ENCODE data around the gene PFN3. TPM values are rescaled to one million over a fixed set of nuclear protein-coding genes. Genes with fewer than 3 reads are reported as not detected.
"Not testable (repeated sequence)": the region's sequence is repeated elsewhere in the genome, so short reads cannot be mapped to it uniquely, and the experiment has no call there.

Gene PFN3
- total RNA-seq, 2 experiments from 2014 or later, result not detected

DNA sequence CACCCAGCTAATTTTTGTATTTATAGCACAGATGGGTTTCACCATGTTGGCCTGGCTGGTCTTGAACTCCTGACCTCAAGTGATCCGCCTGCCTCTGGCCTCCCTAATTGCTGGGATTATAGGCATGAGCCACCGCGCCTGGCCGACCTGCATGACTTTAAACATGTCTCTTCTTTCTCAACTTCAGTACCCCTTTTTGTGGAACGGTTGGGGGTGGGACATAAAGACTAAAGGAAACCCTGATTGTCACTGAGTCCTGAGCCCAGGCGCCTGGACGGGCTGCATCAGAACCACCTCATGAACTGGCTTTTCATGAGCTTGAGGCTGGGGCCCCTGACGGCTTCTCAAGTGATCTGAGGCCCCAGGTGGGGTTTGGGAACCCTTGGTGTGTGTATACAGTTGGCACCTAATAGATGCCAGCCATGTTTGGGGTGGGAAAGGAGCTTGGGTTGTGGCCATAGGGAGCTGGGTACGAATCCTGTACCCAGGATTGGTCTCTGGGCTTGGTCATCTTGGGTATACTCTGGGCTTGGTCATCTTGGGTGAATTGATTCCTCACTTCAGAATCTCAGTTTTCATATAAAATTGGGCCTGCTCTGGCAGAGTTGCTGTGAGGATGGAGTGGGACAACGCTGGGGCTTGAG is 28.2 kb upstream of the PFN3 start:
- Mint-ChIP-seq H3K27ac (peak overlapping the region; percentile 93), H3K9me3 (no peaks in the 10 kb centered on the region), H3K36me3 (ENCODE audit: low read depth) (peaks cover 63% of the 10 kb centered on the region), H3K4me3 (peak overlapping the region; percentile 91), H3K27me3 (no peaks in the 10 kb centered on the region), H3K4me1 (peaks cover 65% of the 10 kb centered on the region)
- ChIA-PET CTCF (interaction anchor here (0.6 to 12.6 kb wide), 10 partner anchors 13 to 119 kb away, joined by 3 to 235 read pairs (median 4); partner anchors contain the start of gene PFN3), POLR2A (interaction anchor here (0.7 to 14.9 kb wide), 11 partner anchors 17 to 171 kb away, joined by 3 to 654 read pairs (median 4); partner anchors contain the start of genes F12, LMAN2, PRR7 and RGS14)
- no peak for DNase-seq

DNA sequence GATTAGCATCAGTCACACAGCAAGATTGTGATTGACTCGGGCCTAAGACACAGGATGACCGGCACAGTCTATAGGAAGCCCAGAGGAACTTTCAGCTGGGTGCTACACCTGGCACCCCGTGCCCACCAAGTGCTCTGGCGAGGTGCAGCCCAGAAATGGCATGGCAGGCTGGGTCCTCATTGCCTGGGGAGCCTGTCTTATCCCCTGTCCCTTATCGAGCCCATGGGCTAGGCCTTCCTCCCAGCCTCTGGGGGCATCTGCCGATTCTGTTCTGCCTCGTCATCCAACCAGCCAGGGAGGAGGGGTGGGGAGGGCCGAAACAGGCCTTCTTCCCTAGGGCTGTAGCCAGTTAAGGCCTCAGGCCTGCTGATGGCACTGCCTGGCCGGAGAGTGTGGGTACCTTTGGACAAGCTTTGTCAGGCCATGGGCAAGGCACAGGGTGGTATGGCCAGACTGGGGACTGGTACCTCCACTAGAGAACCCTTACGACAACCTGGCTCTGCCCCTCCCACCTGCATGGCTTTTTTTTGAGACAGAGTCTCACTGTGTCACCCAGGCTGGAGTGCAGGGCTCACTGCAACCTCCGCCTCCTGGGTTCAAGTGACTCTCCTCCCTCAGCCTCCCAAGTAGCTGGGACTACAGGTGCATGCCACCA is 27.6 kb upstream of the PFN3 start:
- H3K9me3 Mint-ChIP-seq, result no peaks in the 10 kb centered on the region
- peaks cover 58% of the 10 kb centered on the region for H3K36me3 Mint-ChIP-seq (ENCODE audit: low read depth)
- POLR2A ChIA-PET, result interaction anchor here (0.7 to 14.9 kb wide), 9 partner anchors 18 to 118 kb away, joined by 3 to 654 read pairs (median 11); partner anchors contain the start of genes F12, LMAN2, PRR7 and RGS14
- DNase-seq, result peak; percentile 50
- H3K27me3 Mint-ChIP-seq, result no peaks in the 10 kb centered on the region
- H3K4me1 Mint-ChIP-seq, result peaks cover 59% of the 10 kb centered on the region
- H3K4me3 Mint-ChIP-seq, result peak overlapping the region; percentile 91
- CTCF ChIA-PET, result interaction anchor here (1.0 to 12.6 kb wide), 8 partner anchors 14 to 116 kb away, joined by 3 to 235 read pairs (median 6); partner anchors contain the start of genes PFN3 and PRR7
- H3K27ac Mint-ChIP-seq, result peak overlapping the region; percentile 93

DNA sequence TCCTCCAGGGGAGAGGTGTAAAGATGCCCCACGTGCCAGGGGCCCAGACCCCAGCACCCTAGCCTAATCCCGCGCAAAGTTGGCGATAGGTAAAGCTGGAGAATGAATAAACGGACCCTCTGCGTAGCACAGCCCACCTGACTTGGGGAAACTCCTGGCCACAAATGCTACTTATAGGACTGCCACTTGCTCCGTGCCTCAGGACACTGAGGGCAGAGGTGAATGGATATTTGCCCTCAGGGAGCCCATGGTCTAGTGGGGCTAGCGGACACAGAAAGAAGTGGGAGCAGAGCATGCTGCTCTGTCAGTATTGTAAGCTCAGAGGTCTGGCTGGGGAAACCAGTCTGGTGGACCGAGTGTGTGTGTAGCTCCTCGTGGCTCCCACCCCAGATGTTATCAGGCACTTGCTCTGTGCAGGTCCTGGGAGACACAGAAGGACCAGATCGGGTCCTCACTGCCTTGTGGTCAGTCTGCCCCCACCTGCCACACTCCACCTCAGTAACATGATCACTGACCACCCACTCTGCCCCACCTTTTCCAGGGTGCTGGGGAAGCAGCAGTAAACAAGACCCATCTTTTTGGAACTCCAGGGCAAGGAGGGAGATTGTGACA is 26.9 kb upstream of the PFN3 start:
- ChIA-PET POLR2A (interaction anchor here (1.0 to 14.9 kb wide), 12 partner anchors 18 to 117 kb away, joined by 3 to 654 read pairs (median 10); partner anchors contain the start of genes F12, LMAN2, PDLIM7 and PRR7), CTCF (interaction anchor here (1.0 to 12.6 kb wide), 6 partner anchors 19 to 115 kb away, joined by 3 to 235 read pairs (median 10); partner anchors contain the start of genes PFN3 and PRR7)
- H3K4me3 Mint-ChIP-seq, result peak overlapping the region; percentile 91
- H3K27ac Mint-ChIP-seq, result peak overlapping the region; percentile 93
- peaks cover 50% of the 10 kb centered on the region for H3K36me3 Mint-ChIP-seq (ENCODE audit: low read depth)
- H3K9me3 Mint-ChIP-seq, result no peaks in the 10 kb centered on the region
- no peaks in the 10 kb centered on the region for H3K27me3 Mint-ChIP-seq
- peak; percentile 36 for DNase-seq
- peaks cover 56% of the 10 kb centered on the region for H3K4me1 Mint-ChIP-seq

DNA sequence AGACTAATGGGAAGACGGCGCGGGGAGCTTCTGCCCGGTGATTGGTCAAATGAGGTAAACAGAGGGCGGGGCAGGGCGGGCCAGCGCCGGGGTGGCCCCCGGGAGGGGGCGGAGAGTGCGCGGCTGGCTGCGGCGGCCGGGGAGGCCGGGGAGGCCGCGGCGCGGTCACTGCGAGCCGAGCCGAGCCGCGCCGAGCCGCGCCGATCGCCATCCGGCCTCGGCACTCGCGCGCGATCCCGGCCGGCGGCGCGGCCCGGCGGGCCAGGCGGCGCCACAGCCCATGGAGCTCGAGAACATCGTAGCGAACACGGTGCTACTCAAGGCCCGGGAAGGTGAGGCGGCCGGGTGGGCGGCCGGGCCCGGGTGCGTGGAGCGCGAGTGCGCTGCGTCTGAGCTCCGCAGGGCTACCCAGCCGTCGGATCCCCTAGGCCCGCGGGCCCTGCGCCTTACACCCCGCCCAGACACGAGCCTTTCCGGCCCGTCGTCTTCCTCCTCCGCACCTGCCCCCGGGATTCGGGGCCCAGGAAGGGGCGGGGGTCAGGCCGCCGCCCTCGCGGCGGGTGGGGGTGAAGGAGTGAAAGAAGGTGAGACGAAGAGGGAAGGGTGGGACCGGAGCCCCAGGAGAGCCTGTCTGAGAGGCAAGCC is 26.2 kb upstream of the PFN3 start, which contains the start of gene GRK6:
Gene GRK6 (plus strand): TSS at position 111 of the 645 bp plus-strand sequence. CDS start 170 bp downstream, at position 281.
- Mint-ChIP-seq H3K4me1 (peaks cover 52% of the 10 kb centered on the region), H3K27me3 (no peaks in the 10 kb centered on the region), H3K4me3 (peak within 1 kb of the TSS; percentile 95), H3K27ac (peak within 1 kb of the TSS; percentile 98), H3K9me3 (peaks cover 2% of the 10 kb centered on the region), H3K36me3 (ENCODE audit: low read depth) (peaks cover 44% of the 10 kb centered on the region)
- peak; percentile 80 for DNase-seq
- ChIA-PET POLR2A (interaction anchor here (0.9 to 14.9 kb wide), 16 partner anchors 8 to 122 kb away, joined by 3 to 654 read pairs (median 6); partner anchors contain the start of genes F12, LMAN2, PDLIM7 and PRR7), CTCF (interaction anchor here (0.6 to 12.6 kb wide), 12 partner anchors 18 to 117 kb away, joined by 3 to 235 read pairs (median 7); partner anchors contain the start of genes PFN3 and PRR7)

DNA sequence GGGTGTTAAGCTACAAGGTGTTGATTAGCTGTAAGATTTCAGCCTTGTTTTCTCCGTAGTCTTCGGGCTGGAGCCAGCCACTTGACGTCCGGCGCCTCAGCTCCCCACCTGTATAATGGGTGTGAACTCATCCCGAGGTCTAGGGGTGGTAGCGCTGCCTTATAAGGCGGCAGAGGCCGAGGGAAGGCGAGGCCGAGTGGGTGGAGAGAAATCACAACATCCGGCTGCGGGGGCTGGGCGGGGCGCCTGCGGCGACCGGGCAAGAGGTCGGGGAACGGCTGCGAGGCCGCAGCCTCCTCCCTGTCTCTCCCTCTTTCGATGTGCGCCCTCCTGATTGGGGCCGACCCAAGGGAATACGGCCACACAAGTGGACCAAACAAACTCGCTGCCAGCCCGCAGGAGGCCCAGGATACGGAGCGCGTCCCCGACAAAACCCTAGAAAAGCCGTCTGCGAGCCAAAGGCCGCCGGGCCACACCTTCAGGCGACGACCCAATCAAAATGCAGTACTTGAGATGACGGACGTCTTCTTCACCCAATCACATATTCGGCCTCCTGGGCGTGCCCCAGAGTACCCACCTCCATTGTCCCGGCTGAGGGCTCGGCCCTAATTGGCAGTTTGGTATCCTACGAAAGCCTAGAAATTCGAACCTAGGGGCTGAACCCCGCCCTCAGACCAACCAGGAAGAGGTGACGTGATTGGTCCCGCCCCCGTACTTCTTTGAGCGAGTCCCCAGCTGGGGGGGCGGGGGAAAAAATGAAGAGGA is 25.5 kb upstream of the PFN3 start:
- Mint-ChIP-seq H3K9me3 (peaks cover 2% of the 10 kb centered on the region), H3K36me3 (ENCODE audit: low read depth) (peaks cover 37% of the 10 kb centered on the region), H3K4me3 (peak overlapping the region; percentile 95), H3K4me1 (peaks cover 44% of the 10 kb centered on the region), H3K27ac (peak overlapping the region; percentile 98), H3K27me3 (no peaks in the 10 kb centered on the region)
- ChIA-PET CTCF (interaction anchor here (0.5 to 12.6 kb wide), 15 partner anchors 8 to 117 kb away, joined by 3 to 235 read pairs (median 6); partner anchors contain the start of genes PFN3 and PRR7), POLR2A (interaction anchor here (0.9 to 14.9 kb wide), 17 partner anchors 7 to 121 kb away, joined by 3 to 654 read pairs (median 8); partner anchors contain the start of genes F12, LMAN2, PDLIM7 and PRR7)
- peak; percentile 100 for DNase-seq

DNA sequence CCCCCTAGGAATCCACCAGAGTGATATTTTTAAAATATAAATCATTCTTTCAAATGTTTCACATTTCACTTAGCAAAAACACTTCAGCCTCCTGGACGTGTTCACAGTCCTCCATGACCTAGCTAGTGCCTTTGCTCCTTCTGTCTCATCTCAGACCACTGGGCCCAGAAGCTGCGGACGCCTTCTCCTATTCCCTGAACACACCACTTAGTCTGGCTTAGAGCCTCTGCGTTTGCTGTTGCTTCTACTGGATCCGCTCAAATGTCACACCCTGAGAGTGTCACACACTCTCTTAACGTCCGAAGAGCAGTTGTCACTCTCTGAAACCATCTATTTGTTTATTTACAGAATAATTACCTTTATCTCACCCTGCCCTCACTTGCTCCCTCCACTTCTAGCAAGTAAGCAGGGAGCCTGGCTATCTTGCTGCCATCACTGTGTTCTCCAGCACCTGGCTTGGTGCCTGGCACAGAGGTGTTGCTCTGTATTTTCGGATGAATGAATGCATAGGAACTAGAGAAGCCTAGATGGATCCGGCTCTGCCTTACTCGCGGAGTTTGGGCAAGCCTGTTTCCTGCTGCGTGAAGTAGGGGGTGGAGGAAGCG is 24.8 kb upstream of the PFN3 start:
- Mint-ChIP-seq H3K4me1 (peaks cover 38% of the 10 kb centered on the region), H3K27ac (peak overlapping the region; percentile 98), H3K4me3 (peak overlapping the region; percentile 95), H3K9me3 (peaks cover 2% of the 10 kb centered on the region), H3K36me3 (ENCODE audit: low read depth) (peaks cover 30% of the 10 kb centered on the region), H3K27me3 (no peaks in the 10 kb centered on the region)
- ChIA-PET POLR2A (interaction anchor here (1.1 to 14.9 kb wide), 13 partner anchors 8 to 115 kb away, joined by 3 to 654 read pairs (median 11); partner anchors contain the start of genes F12, LMAN2, PDLIM7 and PRR7), CTCF (interaction anchor here (0.5 to 12.6 kb wide), 11 partner anchors 9 to 76 kb away, joined by 3 to 235 read pairs (median 8); partner anchors contain the start of genes PFN3 and PRR7)
- no peak for DNase-seq

DNA sequence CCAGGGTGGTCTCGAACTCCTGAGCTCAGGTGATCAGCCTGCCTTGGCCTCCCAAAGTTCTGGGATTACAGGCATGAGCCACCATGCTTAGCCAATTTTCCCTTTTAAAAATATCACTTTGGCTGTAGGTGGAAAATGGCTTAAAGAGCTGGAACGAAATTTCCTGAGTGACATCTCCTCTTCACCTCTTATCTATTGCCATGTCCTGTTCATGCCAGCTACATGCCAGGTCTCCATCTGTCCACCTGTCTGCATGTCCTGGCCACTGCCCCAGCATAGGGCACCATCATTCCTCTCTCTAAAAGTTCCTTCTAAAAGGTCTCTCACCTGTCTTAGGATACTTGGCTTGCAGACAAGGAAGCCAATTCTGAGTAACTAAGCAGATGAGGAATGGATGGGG is 23.2 kb upstream of the PFN3 start:
- peaks cover 21% of the 10 kb centered on the region for H3K4me1 Mint-ChIP-seq
- ChIA-PET POLR2A (interaction anchor here (1.0 to 14.9 kb wide), 5 partner anchors 9 to 111 kb away, joined by 3 to 654 read pairs (median 20); partner anchors contain the start of genes F12, LMAN2 and PRR7), CTCF (interaction anchor here (2.3 to 12.6 kb wide), 3 partner anchors 20 to 34 kb away, joined by 10 to 235 read pairs (median 51); partner anchors contain the start of gene PFN3)
- H3K36me3 Mint-ChIP-seq (ENCODE audit: low read depth), result peaks cover 15% of the 10 kb centered on the region
- peaks cover 2% of the 10 kb centered on the region for H3K9me3 Mint-ChIP-seq
- H3K4me3 Mint-ChIP-seq, result no peak overlapping the region
- H3K27ac Mint-ChIP-seq, result no peak overlapping the region
- DNase-seq, result no peak
- H3K27me3 Mint-ChIP-seq, result no peaks in the 10 kb centered on the region

DNA sequence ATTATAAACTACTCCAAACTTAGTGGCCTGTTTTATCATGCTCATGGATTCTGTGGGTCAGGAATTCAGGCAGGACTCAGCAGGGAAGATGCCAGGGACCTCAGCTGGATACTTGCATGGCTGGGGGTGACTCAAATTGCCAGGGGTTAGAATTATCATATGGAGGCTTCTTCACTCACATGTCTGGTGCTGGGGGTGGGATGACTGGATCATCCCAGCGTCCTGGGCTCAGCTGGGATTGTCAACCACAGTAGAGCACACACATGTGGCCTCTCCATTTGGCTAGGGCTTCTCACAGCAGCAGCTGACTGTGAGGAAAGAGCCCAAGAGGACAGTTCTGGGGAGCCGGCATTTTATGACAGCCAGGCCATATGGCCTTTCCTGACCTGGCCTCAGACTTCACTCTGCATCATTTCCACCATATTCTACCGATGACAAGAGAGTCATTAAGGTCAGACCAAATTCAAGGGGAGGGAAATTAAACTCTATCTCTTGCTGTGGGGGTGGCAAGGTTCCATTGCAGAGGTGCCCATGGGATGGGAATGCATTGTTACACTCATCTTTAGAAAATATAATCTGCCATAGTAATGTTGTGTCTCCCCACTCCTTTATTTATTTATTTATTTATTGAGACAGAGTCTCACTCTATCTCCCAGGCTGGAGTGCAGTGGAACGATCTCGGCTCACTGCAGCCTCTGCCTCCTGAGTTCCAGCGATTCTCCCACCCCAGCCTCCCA is 20.8 kb upstream of the PFN3 start:
- H3K36me3 Mint-ChIP-seq (ENCODE audit: low read depth), result no peaks in the 10 kb centered on the region
- ChIA-PET POLR2A (interaction anchor here (0.8 to 14.9 kb wide), 3 partner anchors 12 to 26 kb away, joined by 3 to 463 read pairs (median 20); partner anchors contain the start of gene F12), CTCF (no interaction called here)
- H3K4me3 Mint-ChIP-seq, result no peak overlapping the region
- peaks cover 19% of the 10 kb centered on the region for H3K4me1 Mint-ChIP-seq
- no peak overlapping the region for H3K27ac Mint-ChIP-seq
- H3K27me3 Mint-ChIP-seq, result no peaks in the 10 kb centered on the region
- H3K9me3 Mint-ChIP-seq, result peaks cover 2% of the 10 kb centered on the region
- no peak for DNase-seq

DNA sequence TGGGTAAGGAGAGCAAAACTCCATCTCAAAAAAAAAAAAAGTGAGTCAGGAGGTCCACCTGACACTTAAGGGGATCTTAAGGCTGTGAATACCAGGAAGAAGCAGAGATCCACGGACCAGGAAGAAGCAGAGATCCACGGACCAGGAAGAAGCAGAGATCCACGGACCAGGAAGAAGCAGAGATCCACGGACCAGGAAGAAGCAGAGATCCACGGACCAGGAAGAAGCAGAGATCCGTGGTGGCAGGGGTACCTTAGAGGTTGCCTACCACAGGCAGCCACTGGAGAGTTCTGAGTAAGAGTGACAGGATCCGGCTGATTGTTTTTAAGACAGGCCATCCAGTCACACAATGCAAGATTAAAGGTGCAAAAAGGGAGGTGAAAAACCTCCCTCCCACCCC is 20.0 kb upstream of the PFN3 start:
- H3K9me3 Mint-ChIP-seq, H3K27me3 Mint-ChIP-seq: not testable (repeated sequence)
- POLR2A ChIA-PET, result interaction anchor here (0.6 to 14.9 kb wide), 2 partner anchors 9 to 11 kb away, joined by 4 to 463 read pairs; partner anchors contain the start of gene F12

DNA sequence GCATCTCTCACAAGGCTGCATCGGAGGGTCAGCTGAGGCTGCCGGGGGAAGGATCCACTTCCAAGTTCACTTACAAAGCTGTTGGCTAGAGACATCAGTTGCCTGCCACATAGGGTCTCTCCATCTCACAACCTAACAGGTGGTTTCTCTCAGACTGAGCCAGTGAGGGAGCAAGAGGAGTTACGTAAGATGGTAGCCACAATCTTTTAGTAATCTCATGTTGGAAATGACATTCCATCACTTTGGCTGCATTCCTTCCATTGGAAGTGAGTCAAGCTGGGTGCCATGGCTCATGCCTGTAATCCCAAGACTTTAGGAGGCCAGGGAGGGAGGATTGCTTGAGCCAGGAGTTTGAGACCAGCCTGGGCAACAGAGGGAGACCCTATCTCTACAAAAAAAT is 18.6 kb upstream of the PFN3 start:
- DNase-seq, result no peak
- no peaks in the 10 kb centered on the region for H3K36me3 Mint-ChIP-seq (ENCODE audit: low read depth)
- CTCF ChIA-PET, result interaction anchor here (1.9 to 2.4 kb wide), 2 partner anchors 10 to 15 kb away, joined by 3 to 8 read pairs; partner anchors contain the start of gene F12
- H3K9me3 Mint-ChIP-seq, result peaks cover 2% of the 10 kb centered on the region
- POLR2A ChIA-PET, result interaction anchor here (1.2 kb wide), 1 partner anchor 16 kb away, joined by 3 read pairs; no protein-coding TSS in a partner anchor
- H3K4me3 Mint-ChIP-seq, result no peak overlapping the region
- H3K27me3 Mint-ChIP-seq, result no peaks in the 10 kb centered on the region
- no peak overlapping the region for H3K27ac Mint-ChIP-seq
- H3K4me1 Mint-ChIP-seq, result peaks cover 9% of the 10 kb centered on the region

More for the DNA sequence above, 20.0 kb upstream of the PFN3 start:
- H3K27ac Mint-ChIP-seq; H3K4me3 Mint-ChIP-seq; H3K36me3 Mint-ChIP-seq (ENCODE audit: low read depth); DNase-seq: not testable (repeated sequence)
- peaks cover 16% of the 10 kb centered on the region for H3K4me1 Mint-ChIP-seq
- CTCF ChIA-PET, result interaction anchor here (2.4 kb wide), 1 partner anchor 16 kb away, joined by 8 read pairs; no protein-coding TSS in a partner anchor
